Hepatocyte (in vitro differentiated cells): Measurements from ENCODE around the gene MIPOL1.
"Not testable (repeated sequence)": the region's sequence is repeated elsewhere in the genome, so short reads cannot be mapped to it uniquely, and the experiment has no call there.

Source experiments
- EZH2phosphoT487 ChIP-seq: fragments of 200-600 bp; sonication (generic); IDR thresholded peaks from one replicate; pipeline ENCODE4 v1.6.1; 2018; ENCODE audit warnings: antibody characterized with exemption, mild to moderate bottlenecking, low read depth, moderate library complexity; ENCODE audit not compliant: unreplicated experiment, severe bottlenecking
- TF ChIP-seq, protein P1 (sequence below): fragments of 200-600 bp; sonication (generic); IDR thresholded peaks from 2 replicates; pipeline ENCODE4 v1.5.1; 2016; ENCODE audit warnings: antibody characterized with exemption, mild to moderate bottlenecking; ENCODE audit not compliant: poor library complexity

DNA sequence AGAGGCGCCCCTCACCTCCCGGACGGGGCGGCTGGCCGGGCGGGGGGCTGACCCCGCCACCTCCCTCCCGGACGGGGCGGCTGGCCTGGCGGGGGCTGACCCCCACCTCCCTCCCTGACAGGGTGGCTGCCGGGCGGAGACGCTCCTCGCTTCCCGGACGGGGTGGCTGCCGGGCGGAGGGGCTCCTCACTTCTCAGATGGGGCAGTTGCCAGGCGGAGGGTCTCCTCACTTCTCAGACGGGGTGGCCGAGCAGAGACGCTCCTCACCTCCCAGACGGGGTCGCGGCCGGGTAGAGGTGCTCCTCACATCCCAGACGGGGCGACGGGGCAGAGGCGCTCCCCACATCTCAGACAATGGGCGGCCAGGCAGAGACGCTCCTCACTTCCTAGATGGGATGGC lies 357.9 kb downstream of the MIPOL1 start:
- TF ChIP-seq, protein P1, sequence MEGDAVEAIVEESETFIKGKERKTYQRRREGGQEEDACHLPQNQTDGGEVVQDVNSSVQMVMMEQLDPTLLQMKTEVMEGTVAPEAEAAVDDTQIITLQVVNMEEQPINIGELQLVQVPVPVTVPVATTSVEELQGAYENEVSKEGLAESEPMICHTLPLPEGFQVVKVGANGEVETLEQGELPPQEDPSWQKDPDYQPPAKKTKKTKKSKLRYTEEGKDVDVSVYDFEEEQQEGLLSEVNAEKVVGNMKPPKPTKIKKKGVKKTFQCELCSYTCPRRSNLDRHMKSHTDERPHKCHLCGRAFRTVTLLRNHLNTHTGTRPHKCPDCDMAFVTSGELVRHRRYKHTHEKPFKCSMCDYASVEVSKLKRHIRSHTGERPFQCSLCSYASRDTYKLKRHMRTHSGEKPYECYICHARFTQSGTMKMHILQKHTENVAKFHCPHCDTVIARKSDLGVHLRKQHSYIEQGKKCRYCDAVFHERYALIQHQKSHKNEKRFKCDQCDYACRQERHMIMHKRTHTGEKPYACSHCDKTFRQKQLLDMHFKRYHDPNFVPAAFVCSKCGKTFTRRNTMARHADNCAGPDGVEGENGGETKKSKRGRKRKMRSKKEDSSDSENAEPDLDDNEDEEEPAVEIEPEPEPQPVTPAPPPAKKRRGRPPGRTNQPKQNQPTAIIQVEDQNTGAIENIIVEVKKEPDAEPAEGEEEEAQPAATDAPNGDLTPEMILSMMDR: not testable (repeated sequence)
- not testable (repeated sequence) for TF ChIP-seq EZH2phosphoT487
